ENCODE results near the gene KLHDC3.
"Not testable (repeated sequence)": the region's sequence is repeated elsewhere in the genome, so short reads cannot be mapped to it uniquely, and the experiment has no call there.

The KLHDC3 gene

DNA sequence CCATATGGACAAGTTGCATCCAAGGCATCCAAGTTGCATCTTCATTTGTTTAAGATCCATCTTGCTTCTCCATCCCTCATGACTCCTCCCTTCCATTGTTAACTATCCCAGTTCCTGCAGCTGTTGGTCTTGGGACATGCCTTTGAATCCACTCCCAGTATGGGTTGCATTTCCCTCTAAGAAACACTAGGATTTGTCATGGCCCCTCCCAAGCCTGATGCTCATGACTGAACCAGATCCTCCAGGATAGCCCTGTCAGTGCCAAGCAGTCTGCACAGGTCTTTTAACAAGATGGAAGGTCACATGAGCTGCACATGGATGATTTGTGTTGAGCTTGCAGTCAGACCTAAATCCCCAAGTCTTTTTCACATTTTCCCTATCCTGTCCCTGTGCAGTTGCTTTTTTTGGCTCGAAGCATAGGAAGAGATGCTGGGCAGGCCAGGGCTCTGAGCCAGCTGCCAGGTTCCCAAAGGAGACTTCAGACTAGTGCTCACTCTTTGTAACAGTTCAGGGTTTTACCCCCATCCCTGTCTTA is 25.5 kb upstream of the KLHDC3 start:
- no peak for DNase-seq

DNA sequence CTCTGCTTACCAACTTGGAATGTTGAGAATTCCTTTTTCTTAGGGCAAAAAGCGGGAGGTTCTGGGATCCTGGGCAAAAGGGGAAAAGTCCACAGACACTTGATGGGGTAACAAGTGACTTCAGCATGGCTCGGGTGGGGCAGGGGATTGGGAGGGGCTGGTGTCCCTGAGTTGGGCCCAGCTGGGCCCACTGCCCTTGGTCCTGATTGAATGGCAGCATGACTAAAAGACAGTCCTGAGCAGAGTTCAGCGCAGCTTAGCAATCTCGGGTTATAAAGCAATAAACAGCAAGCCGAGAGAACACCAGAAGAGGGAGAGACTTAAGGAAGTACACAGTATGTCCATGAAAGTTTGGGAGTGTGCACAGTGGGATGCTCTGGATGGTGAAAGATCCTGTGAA is 24.1 kb upstream of the KLHDC3 start:
- no peak for DNase-seq

DNA sequence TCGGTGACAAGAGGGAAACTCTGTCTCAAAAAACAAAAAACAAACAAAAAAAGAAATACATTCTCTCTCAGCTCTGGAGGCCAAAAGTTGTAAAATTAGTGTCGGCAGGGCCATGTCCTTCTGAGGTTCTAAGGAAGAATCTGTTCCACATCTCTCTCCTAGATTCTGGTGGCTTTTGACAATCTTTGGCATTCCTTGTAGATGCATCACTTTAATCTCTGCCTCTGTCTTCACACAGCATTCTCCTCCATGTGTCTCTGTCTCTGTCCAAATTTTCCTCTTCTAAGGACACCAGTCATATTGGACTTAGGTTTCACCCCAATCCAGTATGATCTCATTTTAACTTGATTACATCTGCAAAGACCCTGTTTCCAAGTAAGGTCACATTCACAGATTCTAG is 20.6 kb upstream of the KLHDC3 start:
- no peak for DNase-seq

DNA sequence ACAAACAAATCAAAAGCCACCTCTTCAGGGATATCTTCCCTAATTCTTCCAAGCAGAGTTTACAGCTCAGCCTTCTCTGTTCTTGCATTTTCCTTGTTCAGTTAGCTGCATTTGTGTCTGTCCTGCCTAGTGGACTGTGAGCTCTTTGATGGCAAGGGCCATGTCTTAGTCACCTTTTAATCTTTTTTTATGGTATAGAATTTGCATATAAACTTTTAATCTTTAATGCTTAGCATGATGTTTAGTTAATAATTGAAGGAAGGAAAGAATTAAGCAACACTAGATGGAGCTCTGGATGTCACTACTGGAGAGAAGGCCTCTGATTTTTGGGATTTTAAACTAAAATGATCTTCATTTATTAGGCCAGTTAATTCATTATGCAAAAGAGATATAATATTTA is 17.5 kb upstream of the KLHDC3 start:
- DNase-seq, result no peak

DNA sequence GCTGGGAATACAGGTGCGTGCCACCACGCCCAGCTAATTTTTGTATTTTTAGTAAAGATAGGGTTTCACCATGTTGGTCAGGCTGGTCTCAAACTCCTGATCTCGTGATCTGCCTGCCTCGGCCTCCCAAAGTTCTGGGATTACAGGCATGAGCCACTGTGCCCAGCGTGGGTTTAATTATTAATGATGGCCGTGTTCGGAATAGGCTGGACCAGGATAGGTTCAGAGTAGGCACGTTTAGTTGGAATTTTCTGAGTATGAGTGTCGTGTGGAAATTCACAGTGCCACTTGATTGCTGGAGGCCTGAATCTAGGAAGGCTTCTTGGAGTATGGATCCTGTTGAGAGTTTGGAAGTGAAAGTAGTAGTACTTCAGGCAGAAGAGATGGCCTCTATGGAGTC is 15.8 kb upstream of the KLHDC3 start:
- not testable (repeated sequence) for DNase-seq

DNA sequence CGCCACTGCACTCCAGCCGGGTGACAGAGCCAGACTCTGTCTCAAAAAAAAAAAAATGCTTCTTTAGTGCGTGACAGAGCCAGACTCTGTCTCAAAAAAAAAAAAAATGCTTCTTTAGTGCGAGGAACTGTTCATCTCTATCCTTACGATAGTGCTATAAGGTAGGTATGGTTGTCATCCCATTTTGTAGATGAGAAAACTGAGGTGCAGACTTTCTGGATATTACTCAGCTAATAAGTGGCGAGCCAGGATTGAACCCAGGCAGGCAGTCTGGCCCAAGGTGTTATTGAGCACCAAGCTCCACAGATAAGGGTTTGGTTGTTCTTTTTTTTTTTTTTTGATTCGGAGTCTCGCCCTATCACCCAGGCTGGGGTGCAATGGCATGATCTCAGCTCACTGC is 12.2 kb upstream of the KLHDC3 start:
- no peak for DNase-seq

DNA sequence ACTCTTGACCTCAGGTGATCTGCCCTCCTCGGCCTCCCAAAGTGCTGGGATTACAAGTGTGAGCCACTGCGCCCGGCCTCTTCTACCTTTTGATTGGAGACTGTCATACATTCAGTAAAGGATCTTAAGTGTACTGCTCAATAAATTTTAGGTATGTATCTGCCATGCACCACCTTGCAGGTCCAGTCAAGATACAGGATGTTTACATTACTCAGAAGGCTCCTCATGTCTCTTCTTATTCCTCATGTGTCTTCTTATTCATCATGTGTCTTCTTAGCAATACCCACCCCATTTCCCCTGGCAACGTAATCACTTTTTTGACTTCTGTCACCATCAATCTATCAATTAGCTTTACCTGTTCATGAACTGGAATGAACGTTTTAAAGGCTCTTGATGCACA is 8.2 kb upstream of the KLHDC3 start:
- DNase-seq, result no peak

DNA sequence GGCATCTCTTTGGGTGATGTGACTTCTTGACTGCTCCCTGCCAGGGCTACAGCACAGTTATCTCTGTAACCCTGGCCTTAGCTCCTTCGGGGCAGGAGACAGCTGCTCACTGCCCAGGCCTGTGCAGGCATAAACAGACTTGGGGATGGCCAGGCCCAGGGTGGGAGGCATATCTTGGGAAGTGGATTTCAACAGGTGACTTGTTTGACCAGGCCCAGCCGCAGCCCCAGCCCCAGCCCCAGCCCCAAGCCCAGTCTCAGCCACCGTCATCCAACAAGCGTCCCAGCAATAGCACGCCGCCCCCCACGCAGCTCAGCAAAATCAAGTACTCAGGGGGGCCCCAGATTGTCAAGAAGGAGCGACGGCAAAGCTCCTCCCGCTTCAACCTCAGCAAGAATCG is 7.8 kb upstream of the KLHDC3 start:
- DNase-seq, result no peak

DNA sequence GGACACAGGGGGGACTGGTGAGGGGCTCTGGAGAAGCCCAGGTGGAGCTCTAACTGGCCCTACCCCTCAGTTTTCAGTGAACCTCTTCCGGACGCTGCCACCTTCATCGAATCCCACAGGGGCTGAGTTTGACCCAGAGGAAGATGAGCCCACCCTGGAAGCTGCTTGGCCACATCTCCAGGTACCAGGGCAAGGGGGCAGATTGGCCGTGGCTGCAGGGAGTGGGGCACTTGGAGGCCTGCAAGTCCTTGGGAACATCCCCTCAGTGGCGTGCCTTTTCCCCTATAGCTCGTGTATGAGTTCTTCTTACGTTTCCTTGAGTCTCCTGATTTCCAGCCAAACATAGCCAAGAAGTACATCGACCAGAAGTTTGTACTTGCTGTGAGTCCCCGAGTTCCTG is 6.9 kb upstream of the KLHDC3 start:
- no peak for DNase-seq

DNA sequence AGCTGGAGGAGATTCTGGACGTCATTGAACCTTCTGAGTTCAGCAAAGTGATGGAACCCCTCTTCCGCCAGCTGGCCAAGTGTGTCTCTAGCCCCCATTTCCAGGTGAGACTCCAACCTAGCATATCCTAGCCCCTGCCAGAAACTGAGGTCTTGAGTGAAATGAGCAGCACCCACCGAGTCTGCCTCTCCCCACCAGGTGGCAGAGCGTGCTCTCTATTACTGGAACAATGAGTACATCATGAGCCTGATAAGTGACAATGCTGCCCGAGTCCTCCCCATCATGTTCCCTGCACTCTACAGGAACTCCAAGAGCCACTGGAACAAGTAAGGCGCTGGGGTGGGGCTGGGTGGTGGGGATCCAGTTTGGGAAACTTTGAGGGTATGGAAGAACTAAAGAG is 4.9 kb upstream of the KLHDC3 start:
- DNase-seq, result no peak

DNA sequence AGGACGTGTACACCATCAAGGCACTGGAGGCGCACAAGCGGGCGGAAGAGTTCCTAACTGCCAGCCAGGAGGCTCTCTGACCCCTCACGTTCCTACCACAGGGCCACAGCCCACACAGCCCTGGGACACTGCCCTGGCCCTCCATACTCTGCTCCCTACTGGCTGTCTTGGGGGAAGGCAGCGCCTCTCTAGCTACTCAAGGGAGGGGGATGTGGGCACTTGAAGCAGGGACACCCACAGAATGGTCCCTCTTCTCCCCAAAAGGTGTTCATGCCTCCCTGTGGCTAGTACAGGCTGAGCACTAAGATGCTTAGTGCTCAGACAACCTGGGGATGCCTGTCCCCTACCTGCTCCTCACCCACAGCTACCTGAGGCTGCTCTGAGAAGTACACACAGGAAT is 2.8 kb upstream of the KLHDC3 start:
- no peak for DNase-seq

DNA sequence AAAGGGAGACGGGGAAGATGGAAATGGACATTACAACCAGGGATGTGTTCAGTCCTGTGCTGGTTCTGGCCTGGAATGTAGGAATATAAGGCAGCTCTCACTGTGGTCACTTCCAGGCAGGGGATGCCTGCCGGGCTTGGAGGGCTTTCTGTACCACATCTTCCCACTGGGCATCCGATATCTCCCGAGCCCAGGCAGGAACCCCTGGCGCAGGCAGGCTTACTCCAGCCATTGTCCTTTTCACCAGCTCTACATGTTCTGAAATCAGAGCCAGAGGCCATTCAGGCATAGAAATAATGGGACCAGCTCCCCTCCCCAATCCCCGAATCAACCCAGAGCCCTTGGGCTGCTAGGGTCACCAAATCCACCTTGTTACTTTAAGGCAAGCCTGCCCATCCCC is 1.7 kb upstream of the KLHDC3 start:
- no peak for DNase-seq

DNA sequence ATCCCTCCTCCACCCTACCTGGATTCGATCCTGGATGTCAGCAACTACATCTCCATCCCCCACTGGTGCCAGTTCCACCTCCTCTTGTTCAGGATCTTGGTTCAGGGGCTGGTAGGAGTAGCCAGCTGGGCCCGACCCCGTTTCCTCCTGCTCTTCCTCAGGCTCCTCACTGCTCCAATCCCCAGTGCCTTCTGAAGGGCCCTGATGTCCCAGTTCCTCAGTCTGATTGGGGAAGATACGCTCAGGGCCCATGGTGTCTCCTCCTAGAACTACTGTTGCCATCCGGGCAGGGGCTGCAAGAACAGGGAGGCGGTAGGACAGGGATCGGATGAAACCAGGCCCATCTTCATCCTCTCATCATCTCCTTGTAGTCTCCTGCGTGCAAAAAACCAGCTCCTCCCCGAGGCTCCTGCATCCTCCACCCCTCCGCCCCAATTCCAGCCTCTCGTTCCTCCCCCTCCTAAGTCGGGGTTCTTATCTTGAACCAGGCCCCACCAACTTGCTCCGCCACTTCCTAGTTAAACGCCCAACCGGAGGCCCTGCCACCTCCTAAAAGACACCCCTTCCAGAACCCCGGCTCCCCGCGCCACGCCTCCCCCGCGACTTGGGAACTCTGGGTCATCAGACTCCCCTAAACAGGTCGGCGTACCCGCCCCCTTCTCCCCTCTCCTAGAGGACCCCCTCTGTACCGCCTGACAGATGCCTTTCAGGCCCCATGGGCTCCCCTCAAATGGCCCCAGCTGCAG is 779 bp upstream of the KLHDC3 start:
- no peak for DNase-seq

DNA sequence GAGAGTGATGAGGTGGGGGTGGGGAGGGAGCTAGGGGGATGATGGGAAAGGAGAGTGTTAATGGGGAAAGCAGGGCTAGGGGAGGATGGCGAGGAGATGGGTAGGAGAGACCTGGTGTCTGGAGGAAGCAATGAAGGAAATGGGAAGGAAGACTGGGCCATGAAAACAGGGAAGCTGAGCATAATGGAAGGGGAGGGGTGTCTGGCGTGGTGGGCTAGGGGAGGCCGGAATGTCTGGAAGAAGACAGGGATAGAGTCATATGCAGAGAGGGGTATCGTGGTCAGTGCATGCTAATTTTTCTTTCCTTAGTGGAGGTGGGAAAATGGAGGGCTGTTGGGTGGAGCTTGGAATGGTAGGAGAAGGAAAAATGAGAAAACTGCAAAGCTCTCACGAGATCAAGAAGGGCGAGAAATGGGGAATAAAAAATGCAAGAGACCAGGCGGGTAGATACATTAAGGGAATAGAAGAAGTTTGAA is 423 bp downstream of the KLHDC3 start:
- peak in 1 of 2 donors; percentile 63 for DNase-seq

DNA sequence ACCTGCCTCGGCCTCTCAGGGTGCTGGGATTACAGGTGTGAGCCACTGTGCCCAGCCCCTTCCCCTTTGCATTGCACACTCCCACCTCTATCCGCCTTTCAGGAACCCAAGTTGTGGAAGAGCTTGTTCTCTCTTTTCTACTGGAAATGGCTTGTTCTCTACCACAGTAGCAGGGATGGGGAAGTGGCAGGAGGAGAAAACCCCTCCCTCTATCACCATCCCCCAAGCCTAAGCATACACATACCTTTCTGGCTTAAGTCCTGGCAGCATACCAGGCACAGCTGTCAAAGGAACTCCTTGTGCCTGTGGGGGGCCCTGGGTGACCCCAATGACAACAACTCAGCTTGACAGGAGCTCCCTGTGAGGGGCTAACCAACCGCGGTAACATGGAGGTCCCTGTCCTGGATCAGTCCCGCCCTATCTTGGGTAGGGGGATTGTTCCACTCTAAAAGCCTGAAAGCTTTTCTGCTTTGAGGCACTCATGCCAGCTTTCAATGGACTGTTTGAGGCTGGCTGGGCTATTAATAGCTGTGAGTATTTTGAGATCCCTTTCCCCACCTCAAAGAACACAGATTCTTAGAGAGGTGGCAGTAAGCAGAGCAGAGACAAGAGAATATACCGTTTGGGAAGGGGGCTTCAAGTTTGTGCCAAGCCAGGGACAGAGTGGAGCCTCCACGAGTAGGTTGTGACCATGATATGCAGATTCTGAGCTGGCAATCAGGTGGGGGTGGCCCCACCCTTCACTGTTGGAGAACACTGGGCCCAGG is 2.3 kb downstream of the KLHDC3 start:
- no peak for DNase-seq

DNA sequence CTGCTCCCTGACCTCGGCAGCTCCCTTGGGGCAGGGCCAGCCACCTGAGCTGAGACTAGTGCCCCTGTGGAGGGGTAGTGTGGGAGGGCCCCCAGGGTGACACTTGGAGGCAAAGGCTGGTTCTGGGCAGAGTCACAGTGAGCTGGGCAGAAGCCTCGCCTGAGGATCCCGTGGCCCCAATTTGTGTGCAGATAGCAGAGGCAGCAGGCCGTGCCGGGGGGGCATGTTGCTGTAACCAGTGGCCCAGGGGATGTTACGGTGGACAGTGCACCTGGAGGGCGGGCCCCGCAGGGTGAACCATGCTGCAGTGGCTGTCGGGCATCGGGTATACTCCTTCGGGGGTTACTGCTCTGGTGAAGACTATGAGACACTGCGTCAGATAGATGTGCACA is 2.9 kb downstream of the KLHDC3 start:
- no peak for DNase-seq

DNA sequence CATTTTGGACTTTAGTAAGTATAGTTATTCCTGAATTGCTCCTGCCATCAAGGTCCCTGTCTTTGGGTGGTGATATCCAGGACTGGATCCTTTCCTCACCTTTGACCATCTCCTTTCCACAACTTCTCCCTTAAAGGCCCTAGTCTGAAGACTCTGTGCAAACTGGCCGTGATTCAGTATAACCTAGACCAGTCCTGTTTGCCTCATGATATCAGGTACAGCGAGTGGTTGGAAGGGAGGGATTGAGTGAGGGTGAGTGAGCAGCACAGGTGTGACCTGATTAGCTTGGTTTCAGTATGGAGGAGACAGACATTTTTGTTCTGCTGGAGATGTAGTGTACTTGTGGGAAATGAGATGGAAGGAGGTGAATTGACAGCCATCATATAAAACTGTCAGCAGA is 5.1 kb downstream of the KLHDC3 start:
- no peak for DNase-seq

DNA sequence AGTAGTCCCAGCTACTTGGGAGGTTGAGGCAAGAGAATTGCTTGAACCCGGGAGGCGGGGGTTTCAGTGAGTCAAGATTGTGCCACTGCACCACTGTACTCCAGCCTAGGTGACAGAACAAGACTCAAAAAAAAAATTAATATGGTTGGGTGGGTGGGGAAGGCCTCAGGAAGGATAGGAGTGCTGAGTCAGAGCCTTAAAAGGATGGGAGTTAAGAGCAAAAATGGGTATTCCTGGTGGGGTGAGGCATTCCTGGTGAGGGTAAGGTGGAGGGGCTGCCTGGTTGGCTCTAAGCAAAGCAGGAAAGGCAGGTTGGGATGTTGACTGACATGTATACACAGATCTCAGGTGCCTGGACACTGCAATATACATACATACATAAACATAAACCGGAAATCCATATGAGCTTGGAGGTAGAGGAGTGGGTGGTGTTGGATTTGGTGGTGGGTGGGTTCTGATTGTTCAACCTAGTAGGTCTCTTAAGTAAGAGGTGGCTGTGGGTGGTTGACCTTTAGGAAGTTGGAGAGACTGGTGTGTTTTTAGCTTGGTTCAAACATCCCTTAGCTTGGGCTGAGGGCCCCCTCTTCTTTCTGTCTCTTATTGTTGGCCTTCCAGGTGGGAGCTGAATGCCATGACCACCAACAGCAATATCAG is 6.1 kb downstream of the KLHDC3 start:
- DNase-seq, result no peak

DNA sequence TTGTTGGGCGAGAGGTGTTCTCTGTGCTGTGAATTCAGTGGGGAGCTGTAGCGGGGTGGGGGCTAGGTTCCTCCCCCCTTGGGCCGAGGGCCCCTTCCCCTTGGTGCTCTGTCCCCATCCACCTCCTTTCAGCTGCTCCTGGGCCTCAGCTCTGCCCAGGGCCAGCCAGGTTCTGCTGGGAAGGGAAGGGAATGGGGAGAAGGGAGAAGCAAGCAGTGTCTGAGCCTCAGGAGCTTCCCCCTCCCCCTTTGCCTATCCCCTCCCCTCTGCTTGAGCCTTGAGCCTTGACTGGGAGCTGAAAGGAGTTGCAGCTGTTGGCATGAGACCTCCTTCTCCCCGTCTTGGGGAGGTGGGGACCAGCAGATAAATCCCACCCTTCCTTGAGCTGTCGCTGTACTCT is 6.8 kb downstream of the KLHDC3 start:
- no peak for DNase-seq

DNA sequence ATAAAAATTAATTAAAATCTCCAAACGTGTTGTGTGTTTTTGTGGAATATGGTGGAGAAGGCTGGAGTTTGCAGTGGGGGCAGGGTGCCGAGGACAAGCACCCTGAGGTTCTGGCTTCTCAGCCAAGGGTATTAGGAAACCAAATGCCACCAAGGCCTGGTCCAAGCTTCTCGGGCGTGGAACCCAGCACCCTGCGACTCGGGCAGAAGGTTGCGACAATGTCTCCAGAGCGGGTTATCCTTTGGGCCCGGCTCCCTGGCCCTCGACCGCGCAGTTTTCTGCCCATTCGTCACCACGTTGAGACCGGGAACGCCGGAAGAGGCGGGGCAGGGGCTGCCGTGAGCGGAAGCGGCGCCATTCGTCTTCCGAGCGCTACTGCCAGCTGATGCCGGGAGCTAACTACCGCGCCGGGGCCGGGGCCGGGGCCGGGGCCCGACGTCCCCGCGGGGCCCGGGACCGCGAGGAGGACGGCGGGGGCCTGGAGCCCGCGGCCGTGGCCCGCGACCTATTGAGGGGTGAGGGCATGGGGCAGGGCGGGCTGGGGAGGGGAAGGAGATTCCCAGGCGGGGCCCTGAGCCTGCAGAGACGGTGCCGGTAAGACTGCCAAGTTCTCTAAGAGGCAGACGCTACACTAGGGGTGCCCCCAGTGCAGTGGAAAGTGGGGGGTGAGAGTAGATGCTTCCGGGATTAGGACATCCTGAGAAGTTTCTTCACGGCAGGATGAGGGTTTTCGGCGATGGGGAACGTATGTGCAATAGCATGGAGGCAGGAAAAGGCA is 7.4 kb downstream of the KLHDC3 start, which contains the start of gene RRP36:
RRP36 (plus strand) TSS at position 354 of the 778 bp plus-strand sequence; CDS start at position 386, 32 bp downstream.
- DNase-seq, result peak; percentile 42 to 59

DNA sequence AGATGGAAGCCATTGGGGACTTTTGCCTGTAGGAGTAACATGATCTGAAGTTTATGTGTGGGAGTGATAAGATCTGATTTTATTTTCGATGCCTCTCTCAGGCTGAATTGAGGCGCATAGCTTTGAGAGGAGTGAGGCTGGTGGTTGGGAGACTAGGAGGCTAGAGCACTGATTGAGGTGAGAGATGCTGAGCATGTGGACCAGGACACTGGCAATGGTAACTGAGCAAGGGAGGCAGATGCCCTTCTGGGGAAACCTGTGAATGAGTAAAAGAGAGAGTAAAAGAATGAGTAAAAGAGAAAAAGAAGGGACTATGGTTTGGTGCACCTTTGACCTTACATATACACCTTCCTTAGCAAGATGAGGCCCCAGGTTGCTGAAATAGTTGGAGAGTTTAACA is 10.4 kb downstream of the KLHDC3 start:
- DNase-seq, result no peak

DNA sequence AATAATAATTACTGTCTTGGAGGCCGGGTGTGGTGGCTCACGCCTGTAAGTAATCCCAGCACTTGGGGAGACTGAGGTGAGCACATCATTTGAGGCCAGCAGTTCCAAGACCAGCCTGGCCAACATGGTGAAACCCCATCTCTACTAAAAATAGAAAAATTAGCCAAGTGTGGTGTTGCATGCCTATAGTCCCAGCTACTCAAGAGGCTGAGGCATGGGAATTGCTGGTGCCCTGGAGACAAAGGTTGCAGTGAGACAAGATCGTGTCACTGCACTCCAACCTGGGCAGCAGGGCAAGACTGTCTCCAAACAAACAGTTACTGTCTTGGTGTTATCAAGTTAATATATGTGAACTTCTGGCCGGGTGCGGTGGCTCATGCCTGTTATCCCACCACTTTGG is 12.3 kb downstream of the KLHDC3 start:
- no peak for DNase-seq

DNA sequence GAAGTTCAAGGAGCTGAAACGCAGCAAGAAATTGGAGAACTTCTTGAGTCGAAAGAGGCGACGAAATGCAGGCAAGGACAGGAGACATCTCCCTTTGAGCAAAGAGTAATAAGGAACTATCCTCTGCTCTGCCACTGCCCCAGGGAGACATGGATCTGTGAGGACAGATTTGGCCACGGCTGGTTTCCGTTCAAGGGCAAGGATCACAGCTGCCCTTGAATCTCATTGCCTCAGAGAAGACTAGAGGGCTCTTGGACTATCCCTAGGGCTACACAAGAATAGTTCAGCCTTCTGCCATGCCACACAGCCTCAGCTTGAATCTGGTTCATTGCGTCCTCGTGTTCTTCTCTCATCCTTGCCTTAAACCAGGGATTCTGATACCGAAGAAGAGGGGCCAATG is 15.1 kb downstream of the KLHDC3 start:
- DNase-seq, result no peak
